ENCODE results near the gene ATP2B3.

DNA sequence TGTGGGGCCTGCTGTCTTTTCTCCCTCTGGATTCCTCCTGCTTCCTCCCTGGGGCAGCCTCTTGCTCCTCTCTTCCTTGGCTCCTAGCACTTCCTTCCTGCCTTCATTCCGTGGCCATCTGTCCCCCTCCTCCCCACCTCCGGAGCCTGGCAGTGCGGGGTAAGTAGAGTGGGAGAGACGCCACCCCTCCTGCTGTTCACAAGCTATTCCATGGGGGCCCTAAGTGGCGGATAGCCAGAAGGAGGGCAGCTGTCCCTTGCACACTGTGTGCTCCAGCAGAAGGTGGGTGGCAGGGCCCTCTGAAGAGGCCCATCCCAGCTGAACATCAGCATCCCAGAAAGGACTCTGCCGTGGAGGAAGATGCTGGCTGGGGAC lies 54.1 kb downstream of the ATP2B3 start:
- TF ChIP-seq CTCF (IDR thresholded peaks at IDR 0.05) (no peak), POLR2A (IDR thresholded peaks at IDR 0.05) (no peak)
